ENCODE results near the gene EIF2A.
"Not testable (repeated sequence)": the region's sequence is repeated elsewhere in the genome, so short reads cannot be mapped to it uniquely, and the experiment has no call there.

EIF2A gene

DNA sequence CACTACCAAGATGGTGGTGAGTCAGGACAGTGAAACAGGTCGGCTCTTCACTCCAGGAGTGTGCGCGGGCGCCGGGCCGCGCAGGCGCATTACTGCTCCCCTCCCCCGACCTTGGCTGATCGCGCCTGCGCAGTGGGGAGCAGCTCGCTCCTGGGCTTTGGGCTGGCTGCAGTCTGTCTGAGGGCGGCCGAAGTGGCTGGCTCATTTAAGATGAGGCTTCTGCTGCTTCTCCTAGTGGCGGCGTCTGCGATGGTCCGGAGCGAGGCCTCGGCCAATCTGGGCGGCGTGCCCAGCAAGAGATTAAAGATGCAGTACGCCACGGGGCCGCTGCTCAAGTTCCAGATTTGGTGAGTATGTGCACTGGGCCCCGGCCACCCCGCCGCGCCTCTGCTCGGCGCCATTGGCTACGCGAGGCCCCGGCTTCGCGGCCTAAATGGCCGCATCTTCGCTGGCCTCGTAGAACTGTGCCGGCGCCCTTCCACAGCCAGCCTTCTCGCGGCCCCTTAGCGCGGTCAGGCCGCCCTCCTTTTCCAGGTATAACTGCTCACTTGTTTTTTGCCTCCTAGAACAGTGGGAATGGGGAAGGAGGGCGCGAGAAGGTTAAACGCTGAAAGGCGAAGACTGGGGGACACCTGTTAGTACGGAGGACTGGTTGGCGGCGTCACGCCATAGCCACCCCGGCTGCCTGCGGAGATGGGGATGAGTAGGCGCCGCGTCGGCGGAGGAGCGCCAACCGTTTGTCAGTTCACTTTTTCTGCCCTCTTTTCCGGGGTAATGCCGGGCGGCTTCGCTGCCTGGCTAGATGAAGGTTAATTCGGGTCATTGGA is 56.8 kb downstream of the EIF2A start, which contains the start of gene SELENOT:
TSS of gene SELENOT (plus strand) at position 169 of the 827 bp plus-strand sequence. CDS start at position 211, 42 bp downstream.
- DNase-seq = peak; percentile 96

DNA sequence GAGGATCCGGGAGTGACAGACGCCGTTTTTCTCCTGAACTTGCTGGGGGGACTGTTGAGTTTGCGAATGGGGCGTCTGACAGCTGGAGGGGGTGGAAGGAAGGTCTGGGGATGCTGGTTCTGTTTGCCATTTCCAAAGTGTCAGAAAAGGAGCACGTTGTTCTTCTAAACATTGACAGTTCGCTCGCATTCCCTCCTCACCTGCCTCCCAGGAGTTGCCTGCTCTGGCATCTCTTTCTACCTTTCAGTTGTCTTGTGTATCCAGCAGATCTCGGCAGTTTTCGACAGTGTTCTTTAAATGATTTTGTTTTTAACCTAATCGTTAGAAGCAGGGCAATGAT is 57.4 kb downstream of the EIF2A start:
- no peak for DNase-seq

DNA sequence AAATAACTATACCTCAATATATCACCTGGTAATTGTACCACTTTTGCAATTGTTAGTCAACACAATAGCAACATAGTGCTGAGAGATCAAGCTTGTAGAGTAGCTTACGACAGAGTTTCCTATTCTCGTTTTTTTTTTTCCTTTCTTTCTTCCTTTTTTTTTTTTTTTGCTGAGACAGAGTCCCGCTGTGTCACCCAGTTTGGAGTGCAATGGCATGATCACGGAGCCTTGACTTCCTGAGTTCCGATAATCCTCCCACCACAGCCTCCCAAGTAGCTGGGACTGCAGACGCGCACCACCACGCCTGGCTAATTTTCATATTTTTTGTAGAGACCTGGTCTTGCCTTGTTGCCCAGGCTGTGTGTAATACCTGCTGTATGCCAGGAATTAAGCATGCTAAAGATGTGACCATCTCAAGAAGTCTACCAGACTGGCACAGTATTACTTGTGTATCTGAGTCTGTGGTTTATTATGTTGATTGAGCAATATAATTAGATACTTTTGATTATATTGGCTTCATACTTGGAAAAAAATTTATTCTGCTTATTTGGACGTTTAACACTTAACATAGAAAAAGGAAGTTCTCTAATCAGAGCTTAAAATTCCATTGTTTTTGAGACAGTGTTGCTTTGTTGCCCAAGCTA is 59.5 kb downstream of the EIF2A start:
- peak; percentile 76 for DNase-seq

DNA sequence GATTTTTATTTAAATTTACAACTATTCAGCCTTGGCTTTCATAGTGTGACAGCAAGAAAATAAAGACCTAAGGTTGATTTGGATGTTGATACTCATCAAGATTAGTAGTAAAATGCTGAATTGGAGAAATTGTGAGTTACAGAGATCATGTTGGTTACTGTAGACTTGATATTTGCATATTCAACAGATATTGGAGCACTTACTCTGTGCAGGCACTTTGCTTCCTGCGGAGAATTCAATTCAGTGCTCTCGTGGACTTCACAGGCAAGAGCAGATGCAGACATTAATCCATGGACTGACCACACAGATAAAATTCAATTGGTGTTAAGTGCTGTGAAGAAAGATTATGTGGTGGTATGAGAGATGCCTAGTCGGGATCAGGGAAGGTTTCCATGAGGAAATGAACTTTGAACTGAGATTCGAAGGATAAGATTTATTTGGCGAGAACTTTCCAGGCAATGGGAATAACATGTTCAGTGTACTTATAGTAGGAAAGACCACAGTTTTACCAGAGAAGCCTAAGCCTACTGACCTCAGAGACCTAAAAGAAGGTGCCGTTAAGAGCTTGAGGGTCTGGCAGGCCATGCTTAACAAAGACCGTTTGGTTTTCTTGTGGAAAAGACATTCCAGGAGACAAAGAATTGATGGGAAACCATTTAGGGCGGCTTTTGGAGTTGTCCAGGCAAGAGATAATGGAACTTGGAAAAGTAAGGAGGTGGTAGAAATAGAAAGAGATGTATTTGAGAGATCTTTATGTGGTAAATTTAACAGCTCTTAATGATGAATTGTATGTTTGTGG is 60.9 kb downstream of the EIF2A start:
- DNase-seq = no peak

DNA sequence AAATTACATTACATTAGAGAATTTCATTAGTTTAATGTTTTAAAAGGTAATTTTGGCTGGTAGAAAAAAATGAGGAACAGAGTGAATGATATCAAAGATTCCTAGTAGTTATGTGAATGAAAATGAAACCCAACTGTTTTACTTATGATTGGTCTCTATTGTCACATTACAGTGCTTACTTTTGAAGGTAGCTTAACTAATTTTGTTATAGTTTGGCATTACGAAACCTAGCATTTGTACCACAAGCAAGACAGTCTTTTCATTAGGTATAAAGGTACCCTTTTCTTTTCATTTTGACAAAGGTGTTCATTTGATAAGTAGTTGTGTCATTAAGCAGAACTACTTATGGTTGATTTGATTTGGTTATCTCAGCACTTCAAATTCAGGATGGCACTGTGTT is 63.4 kb downstream of the EIF2A start:
- no peak for DNase-seq

DNA sequence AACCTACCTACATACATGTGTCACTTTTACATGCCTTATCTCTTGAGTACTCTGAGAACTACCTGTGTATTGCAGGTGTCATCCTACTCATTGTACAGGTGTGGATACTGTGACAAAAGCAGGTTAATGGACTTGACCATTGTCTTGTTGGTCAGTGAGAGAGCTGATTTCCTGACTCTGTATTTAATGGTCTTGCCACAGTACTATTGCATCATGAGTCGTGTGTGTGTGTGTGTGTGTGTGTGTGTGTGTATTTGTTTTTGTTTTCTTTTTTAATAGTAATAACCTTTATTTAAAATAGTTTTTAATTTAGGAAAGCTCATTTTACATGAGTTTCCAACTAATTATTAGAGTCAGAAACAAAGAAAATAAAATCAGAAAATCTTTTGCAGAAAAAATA is 64.2 kb downstream of the EIF2A start:
- DNase-seq = no peak

DNA sequence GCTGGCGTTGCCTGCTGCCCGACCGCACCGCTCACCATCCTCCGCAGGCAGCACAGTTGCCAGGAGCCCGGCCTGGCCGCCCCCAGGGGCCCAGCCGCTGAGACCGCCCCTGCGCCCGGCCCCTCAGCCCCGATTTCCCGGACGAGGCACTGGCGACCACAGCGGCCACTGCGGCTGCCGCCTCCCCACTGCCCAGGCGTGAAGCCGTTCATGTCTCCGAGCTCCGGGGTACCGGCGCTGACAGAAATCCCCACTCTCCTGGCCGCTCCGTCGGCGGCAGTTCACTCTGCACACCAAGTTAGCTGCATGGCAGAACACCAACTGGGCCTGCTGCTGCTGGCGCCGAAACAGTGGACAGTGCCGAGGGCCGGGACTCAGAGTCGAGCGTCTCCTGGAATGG is 65.1 kb downstream of the EIF2A start:
- no peak for DNase-seq

DNA sequence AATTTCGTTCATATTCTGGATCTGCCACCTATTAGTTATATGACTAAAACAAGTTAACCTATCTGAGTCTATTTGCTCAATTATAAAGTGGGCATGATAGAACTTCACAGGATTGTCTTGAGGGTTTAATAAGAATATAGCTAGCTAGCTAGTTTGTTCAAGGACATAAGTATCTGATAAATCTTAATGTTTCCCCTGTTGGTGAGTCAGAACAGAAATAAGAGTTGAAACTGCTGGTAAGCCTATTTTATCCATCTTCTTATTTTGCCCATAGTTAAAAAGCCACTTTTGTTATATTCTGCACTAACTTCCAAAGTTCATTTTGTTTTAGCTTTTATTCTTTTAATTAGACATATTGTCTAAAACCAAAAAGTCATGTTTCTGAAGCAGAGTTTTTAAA is 65.9 kb downstream of the EIF2A start:
- no peak for DNase-seq

DNA sequence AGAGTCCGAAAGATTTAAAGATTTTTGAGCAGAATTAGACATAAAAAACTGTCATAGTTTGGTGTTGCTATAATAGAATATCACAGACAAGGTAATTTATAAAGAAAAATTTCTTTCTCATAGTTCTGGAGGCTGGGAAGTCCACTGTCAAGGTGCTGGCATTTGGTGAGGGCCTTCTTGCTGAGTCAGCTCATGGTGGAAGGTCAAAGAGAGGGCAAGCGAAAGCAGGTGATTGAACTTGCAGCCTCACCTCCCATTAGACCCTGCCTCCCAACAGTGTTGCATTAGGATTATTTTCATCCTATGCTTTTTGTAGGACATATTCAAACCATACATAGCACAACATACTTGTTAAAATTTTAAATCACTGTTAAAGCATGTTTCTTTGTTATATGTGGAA is 66.4 kb downstream of the EIF2A start:
- no peak for DNase-seq

DNA sequence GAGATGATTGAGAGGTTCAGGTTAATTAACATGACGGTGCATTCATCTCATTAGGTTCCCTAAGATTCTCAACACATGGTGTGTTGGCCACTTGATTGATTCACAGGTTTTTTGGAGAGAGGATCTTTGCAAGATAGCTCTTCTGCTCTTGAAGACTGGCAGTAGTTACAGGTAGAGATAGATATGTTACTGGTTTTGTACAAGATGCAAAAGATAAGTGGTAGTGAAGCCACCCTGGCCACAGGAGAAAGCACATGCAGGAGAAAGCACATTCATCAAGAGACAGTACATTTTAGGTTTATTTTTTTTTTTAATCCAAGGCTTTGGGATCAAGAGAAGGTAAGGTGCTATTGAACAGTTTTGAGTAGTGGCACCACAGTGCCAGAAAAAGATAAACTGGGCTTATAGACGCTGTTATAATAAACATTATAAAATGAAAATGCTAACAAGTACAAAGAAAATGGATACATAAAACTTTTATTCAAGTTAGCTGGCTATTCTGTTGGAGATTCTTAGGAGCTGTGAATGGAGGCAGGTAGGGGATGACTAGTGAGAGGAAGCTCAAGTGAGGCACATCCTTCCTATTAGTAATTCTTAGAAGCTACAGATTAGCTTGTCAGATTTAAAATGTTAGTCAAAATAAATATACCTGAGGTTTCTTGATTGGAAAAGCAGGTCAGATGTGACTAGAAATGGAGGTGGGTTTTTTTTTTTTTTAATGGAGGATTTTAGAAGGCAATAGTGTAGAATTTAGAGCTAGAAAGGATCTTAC is 67.3 kb downstream of the EIF2A start:
- DNase-seq = no peak

DNA sequence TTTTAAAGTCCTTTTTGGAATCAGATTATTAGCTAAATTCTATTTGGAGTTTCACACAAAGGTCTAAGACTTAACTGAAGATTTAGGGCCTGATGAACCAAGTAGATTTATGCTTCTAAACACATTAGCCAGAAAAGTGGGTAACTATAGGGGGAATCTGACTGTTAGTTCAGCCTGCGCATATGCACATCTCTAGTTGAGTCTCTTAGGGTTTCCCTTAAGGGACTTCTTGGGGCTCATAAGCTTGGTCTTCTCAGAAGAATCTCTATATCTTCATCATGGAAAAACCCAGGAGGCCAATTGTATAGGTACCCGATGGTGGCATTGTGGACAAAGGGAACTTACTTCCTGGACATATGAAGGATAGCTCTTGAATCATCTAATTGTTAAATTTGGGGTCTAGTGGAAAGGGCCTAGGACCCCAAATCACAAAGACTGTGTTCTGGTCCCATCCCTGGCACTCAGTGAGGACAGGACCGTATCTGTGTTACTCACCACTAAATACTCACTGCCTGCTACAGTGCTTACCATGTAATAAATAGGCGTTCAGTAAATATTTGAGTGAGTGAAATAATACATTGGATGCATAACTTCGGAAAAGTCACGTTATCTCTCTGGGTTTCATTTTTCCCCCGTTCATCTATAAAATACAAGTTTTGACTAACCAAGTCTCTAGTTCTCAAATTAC is 73.6 kb downstream of the EIF2A start:
- no peak for DNase-seq

DNA sequence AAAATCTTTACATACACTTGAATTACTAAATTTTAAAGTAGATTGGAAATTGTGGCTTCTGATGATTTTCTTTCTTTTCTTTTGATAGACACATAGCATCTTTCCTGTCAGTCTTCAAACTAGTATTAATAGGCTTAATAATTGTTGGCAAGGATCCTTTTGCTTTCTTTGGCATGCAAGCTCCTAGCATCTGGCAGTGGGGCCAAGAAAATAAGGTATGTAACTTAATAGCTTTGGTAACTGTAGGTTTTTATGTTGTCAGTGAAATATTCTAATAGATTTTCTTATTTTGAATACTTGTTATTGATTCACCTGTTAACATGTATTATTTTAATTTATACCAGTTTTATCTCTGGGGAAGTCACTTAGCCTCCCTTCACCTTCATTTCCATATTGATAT is 76.4 kb downstream of the EIF2A start:
- DNase-seq = not testable (repeated sequence)

DNA sequence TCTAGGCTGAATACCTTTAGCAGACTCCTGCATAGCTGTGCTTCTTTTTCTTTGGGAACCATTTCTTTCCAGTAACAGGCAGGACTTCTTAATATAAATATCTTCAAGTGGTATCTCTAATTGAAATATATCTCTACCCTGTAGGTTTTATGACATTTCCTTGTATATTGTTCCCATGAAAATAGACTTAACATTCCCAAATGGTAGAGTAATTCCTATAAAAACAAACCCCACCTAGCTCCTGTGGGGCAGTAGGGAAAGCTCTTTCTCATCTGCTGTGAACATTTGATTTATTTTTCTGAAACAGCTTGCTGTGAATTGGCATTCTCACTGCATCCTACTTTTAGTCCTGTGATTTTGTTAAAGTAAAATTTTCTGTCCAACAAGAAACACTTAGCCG is 77.4 kb downstream of the EIF2A start:
- DNase-seq = no peak

DNA sequence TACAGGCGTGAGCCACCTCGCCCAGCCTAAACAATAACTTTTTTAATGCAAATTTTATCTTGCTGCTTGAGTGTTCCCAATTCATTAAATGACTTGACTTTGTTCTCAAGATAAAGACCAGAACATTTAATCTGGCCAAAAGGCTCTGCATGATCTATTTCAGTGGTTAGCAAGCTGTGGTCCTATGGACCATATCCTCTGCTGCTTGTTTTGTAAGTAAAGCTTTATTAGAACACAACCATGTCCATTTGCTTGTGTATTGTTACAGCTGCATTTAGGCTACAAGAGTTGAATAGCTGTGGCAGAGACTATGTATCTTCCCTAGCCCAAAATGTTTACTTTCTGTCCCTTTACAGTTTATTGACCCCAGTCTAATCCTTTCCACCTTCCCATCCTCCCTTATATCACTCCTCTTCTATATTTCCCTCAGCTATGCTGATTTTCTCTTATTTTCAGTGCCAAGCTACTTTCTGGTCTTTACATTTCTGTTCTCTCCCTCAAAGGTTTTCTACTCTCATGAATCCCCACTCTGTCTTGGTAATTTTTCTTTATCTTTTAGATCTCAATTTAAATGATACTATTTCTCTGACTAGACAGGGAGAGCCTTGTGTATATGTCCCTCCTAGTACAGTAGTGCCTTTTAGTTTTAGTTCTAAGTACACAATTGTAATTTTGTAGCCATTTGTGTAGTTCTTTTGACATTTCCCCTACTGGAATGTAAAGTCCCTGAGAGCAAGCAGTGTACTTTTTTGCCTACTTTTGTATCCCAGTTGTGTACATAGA is 79.8 kb downstream of the EIF2A start:
- DNase-seq = no peak

DNA sequence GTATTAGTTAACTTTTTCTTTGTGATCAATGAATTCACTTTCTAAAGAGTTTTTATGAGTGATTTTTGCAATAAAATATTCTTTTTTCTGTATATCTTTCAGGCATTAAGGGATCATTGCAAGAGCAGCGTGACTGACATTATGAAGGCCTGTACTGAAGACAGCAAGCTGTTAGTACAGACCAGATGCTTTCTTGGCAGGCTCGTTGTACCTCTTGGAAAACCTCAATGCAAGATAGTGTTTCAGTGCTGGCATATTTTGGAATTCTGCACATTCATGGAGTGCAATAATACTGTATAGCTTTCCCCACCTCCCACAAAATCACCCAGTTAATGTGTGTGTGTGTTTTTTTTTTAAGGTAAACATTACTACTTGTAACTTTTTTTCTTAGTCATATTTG is 81.0 kb downstream of the EIF2A start:
- DNase-seq = no peak

DNA sequence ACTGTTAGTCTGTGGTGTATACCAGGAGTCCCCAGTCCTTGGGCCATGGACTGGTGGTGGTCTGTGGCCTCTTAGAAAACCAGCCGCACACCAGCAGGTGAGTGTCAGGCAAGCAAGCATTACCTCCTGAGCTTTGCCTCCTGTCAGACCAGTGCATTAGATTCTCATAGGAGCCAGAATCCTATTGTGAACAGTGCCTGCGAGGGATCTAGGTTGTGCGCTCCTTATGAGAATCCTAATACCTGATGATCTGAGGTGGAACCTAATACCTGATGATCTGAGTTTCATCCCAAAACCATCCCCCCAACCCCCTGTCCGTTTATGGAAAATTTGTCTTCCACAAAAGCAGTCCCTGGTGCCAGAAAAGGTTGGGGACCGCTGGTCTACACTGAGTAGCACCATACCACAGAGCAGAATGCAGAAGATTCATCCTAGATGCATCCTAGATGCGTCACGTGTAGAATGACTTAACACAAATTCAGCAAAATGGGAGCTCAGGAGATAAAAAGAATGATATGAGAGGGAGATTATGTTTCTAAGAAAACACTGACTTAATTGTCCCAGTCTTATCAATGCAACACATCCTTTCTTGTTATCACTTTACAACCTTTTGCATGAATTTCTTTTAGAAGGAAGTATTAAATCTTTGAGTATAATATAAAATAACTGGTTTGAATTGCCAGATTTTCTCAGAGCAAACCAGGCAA is 85.1 kb downstream of the EIF2A start:
- peak; percentile 25 for DNase-seq

DNA sequence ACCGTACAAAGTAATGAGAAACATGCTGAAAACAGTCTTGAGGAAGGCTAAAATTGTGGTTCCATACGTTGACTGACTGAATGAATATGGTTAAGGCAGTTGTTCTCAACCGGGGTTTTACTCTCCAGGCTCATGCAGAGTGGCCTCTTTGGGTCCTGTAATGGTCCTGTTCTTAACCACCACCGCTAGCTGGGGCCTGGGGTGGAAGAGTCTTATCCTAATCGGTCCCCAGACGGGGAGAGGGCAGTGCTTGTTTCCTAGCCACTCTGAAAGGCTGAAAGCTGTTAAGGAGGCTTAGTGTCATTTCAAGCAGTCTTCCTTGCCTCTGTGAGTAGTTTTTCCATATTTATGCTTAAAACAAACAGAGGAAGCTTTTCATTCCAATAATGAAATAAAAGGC is 88.5 kb downstream of the EIF2A start:
- no peak for DNase-seq

DNA sequence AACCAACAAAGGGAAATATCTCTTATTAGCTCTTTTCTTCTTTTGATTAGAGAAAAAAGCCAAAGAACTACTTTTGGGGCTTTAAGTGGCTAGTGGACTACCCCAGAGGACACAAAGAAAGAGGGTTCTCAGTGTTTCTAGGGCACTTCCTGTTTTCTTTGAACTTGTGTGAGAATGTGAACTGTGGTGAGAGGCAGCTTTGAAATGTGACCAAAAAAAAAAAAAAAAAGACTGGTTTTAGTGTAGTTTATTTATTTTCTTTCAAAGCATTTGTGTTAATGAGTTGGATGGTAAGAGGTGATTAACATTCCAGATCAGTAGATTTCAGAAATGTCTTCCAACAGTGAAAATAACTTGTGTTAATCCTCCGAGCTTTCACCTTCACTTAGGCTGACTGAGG is 88.9 kb downstream of the EIF2A start:
- DNase-seq = peak; percentile 75
